K562 (cell line): ENCODE measurements around the gene INCA1. TPM values are rescaled to one million over a fixed set of nuclear protein-coding genes. Genes with fewer than 3 reads are reported as not detected.

Source experiments
- ATF1 ChIP-seq, 2 experiments: fragments of 450-650 bp in 1 of 2; IDR thresholded peaks; 2 replicates each; pipeline ENCODE4 v1.6.1; 2016; ENCODE audit warnings: missing compliant biosample characterization in 1 of 2, missing genetic modification characterization in 1 of 2
- CREB5 ChIP-seq: fragments of 250-450 bp; sonication (Bioruptor Pico); IDR thresholded peaks from 2 replicates; pipeline ENCODE4 v1.5.0; 2020; ENCODE audit warnings: mild to moderate bottlenecking
- EP400 ChIP-seq: fragments of 450-650 bp; IDR thresholded peaks from 2 replicates; pipeline ENCODE4 v1.6.1; 2017; ENCODE audit warnings: antibody characterized with exemption, mild to moderate bottlenecking, moderate library complexity
- EWSR1 ChIP-seq: fragments of 450-650 bp; IDR thresholded peaks from 2 replicates; pipeline ENCODE4 v1.6.1; 2018; ENCODE audit warnings: borderline replicate concordance, mild to moderate bottlenecking, low read depth, moderate library complexity; ENCODE audit not compliant: partially characterized antibody
- FIP1L1 ChIP-seq: fragments of 200-400 bp; formaldehyde crosslinking; IDR thresholded peaks from 2 replicates; pipeline ENCODE4 v1.6.1; 2018; ENCODE audit warnings: mild to moderate bottlenecking, low read depth, low read length; ENCODE audit not compliant: poor library complexity, severe bottlenecking
- HMGN3 ChIP-seq: IDR thresholded peaks from 2 replicates; pipeline ENCODE4 v1.6.1; 2011; ENCODE audit warnings: borderline replicate concordance, low read depth, mild to moderate bottlenecking, mixed read lengths, low read length; ENCODE audit not compliant: insufficient read length; ENCODE audit errors: extremely low read depth
- KLF10 ChIP-seq: fragments of 250-450 bp; sonication (Bioruptor Pico); IDR thresholded peaks from 2 replicates; pipeline ENCODE4 v1.6.1; 2021; ENCODE audit warnings: matching md5 sums
- MTA1 ChIP-seq: fragments of 450-650 bp; IDR thresholded peaks from 2 replicates; pipeline ENCODE4 v1.6.1; 2017; ENCODE audit warnings: borderline replicate concordance
- MXI1 ChIP-seq: IDR thresholded peaks from 2 replicates; pipeline ENCODE4 v1.6.1; 2011; ENCODE audit warnings: low read depth, mild to moderate bottlenecking, improper control_type of control experiment, low read length
- NR2F6 ChIP-seq: fragments of 450-650 bp; formaldehyde crosslinking; IDR thresholded peaks from 2 replicates; pipeline ENCODE4 v1.4.0; 2020; ENCODE audit warnings: mild to moderate bottlenecking
- PHB ChIP-seq: fragments of 250-450 bp; sonication (Bioruptor Pico); IDR thresholded peaks from 2 replicates; pipeline ENCODE4 v1.5.0; 2021
- PRMT5 ChIP-seq: sonication (generic); formaldehyde crosslinking; IDR thresholded peaks from 2 replicates; pipeline ENCODE4 v1.5.0; 2020; ENCODE audit warnings: missing genetic modification reagents
- RBM17 ChIP-seq: fragments of 200-400 bp; formaldehyde crosslinking; IDR thresholded peaks from 2 replicates; pipeline ENCODE4 v1.6.1; 2017; ENCODE audit warnings: low read depth, mild to moderate bottlenecking, low read length, borderline replicate concordance
- SOX6 ChIP-seq: fragments of 450-650 bp; IDR thresholded peaks from 2 replicates; pipeline ENCODE4 v1.6.1; 2014; ENCODE audit warnings: mild to moderate bottlenecking
- STAT5B ChIP-seq: fragments of 250-450 bp; sonication (Bioruptor Pico); IDR thresholded peaks from 2 replicates; pipeline ENCODE4 v1.8.0; 2021; ENCODE audit warnings: mild to moderate bottlenecking, inconsistent platforms
- TAL1 ChIP-seq: fragments of 450-650 bp; IDR thresholded peaks from 2 replicates; pipeline ENCODE4 v1.6.1; 2016; ENCODE audit warnings: mild to moderate bottlenecking
- XRCC4 ChIP-seq: IDR thresholded peaks from one replicate; pipeline ENCODE4 v1.6.1; 2011; ENCODE audit not compliant: insufficient read depth, insufficient read length; ENCODE audit errors: extremely low read depth
- ZNF318 ChIP-seq, 2 experiments: fragments of 450-650 bp; IDR thresholded peaks; 2 replicates each; pipeline ENCODE4 v1.6.1; 2016; ENCODE audit warnings: mild to moderate bottlenecking in 2 of 2, borderline replicate concordance in 1 of 2, low read depth in 1 of 2, moderate library complexity in 1 of 2
- ZNF75A ChIP-seq: fragments of 450-650 bp; formaldehyde crosslinking; IDR thresholded peaks from 2 replicates; pipeline ENCODE4 v1.4.0; 2020; ENCODE audit warnings: mild to moderate bottlenecking
- polyA plus RNA-seq, 8 experiments: library from polyadenylated mRNA; depleted of rRNA in 4 of 8; stranded (reverse) in 5 of 8; unstranded in 3 of 8; fragments of >200 nt; fragmentation: Nextera tagmentation in 2 of 8; fragmentation: Illumina TruSeq in 1 of 8; extraction: Ambion mirVana in 2 of 8; extraction: Trizol in 1 of 8; gene quantifications; 2 replicates each; pipeline versions ENCODE4 v1.2.1 to v1.2.3, GENCODE V29; 2011 to 2014; ENCODE audit warnings: inconsistent platforms in 1 of 8, missing spikeins in 1 of 8
- total RNA-seq, 7 experiments: library from RNA; depleted of rRNA in 6 of 7; stranded (reverse); fragments of >200 nt in 6 of 7; fragmentation: Illumina TruSeq in 2 of 7; extraction: Trizol in 2 of 7; gene quantifications; 2 replicates each; pipeline versions ENCODE4 v1.2.1 to v1.2.3, GENCODE V29; 2011 to 2021; ENCODE audit warnings: low replicate concordance in 1 of 7

INCA1 gene
- total and polyA plus RNA-seq, 9 of the 15 experiments (the other 6 are each of a cell fraction or from before 2014, with no cell fraction given) = 0.08 to 0.50 (median 0.13) TPM; not detected in 4

DNA sequence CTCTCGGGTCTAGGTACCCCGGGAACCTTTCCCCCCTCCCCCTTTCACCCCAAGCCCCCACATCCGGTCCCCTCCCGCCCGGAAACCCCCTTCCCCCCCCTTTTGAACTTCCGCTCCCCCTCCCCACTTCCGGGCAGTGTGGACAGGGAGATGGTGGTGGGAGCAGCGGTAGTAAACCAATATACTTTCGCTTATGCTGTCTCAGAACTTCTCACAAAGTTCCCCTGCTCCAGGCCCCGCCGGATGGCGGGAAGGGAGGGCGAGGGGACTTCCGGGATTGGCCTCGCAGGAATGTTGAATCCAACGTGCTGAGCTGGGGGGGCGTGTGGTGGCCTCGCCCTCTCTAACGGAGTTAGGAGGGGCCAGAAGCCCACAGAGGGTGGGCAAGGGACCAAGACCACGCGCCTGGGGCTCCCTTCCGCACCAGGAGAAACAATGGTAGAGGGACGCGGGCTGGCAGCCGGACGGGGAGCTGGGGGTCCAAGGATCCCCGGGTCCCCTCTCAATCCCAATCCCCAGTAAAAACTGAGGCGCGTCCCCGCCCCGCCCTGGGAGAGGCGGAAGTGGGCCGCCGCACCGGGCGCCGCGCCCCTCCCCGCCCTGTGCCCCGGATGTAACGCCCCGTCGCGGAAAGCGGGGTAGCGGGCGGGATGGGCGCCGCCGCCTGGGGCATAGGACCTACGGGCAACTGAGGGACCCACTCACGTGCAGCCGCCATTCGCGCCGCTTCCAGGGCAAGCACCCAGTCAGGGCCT is 49.7 kb downstream of the INCA1 start (continued):
- TF ChIP-seq KLF10 (no peak), RBM17 (no peak), CREB5 (CRISPR knock-in tag) (no peak), FIP1L1 (peak; percentile 37), PHB (CRISPR knock-in tag) (no peak), NR2F6 (no peak), MXI1 (peak; percentile 45; the same call in 1 of the 2 replicates), HMGN3 (peak; percentile 55), MTA1 (no peak), EWSR1 (no peak), ATF1 (CRISPR knock-in tag; IDR thresholded peaks at IDR 0.05) (no peak), ATF1 (tag; IDR thresholded peaks at IDR 0.05) (no peak), ZNF75A (CRISPR knock-in tag) (no peak), TAL1 (no peak), PRMT5 (CRISPR knock-in tag) (no peak), EP400 (peak; percentile 54), SOX6 (no peak), ZNF318 (IDR thresholded peaks at IDR 0.05; ENCODE audit: borderline replicate concordance in 1 of 2, low read depth in 1 of 2) (no peak), STAT5B (CRISPR knock-in tag) (no peak), XRCC4 (no peak)
